ENCODE measurements around the gene SOCS1.

- TF ChIP-seq TCF12 (IDR thresholded peaks at IDR 0.05; ENCODE audit: low read depth, low read length) (no peak), CTCF (IDR thresholded peaks at IDR 0.05; ENCODE audit: control extremely low read depth in 1 of 3, insufficient read depth in 1 of 3, low read depth in 1 of 3, low read length in 3 of 3) (no peak), POLR2AphosphoS5 (IDR thresholded peaks at IDR 0.05; ENCODE audit: low read depth, low read length) (no peak)
Measured at GRCh38 chr16:11239644-11240632, 16.1 kb downstream of the SOCS1 start.

Data from H1 (cell line).